ENCODE measurements around the gene CCDC60. TPM values are rescaled to one million over a fixed set of nuclear protein-coding genes. Genes with fewer than 3 reads are reported as not detected.

CCDC60 gene
- total and polyA plus RNA-seq, 2 of the 13 experiments (the other 11 are each of a cell fraction or from before 2014, with no cell fraction given): not detected

- Histone ChIP-seq H3K27me3 (ENCODE audit: control insufficient read depth in 1 of 2, insufficient read depth in 2 of 2, low read length in 2 of 2) (no peaks in the 10 kb centered on the region; a peak in 1 of 5 replicates), H3K4me1 (ENCODE audit: insufficient read depth, low read length) (no peaks in the 10 kb centered on the region), H2AFZ (ENCODE audit: low read length) (no peak overlapping the region), H3K9me3 (ENCODE audit: low read length) (no peaks in the 10 kb centered on the region), H3K4me2 (ENCODE audit: low read depth, low read length) (no peak overlapping the region), H4K20me1 (ENCODE audit: insufficient read depth, low read length) (no peaks in the 10 kb centered on the region), H3K27ac (ENCODE audit: extremely low read length, insufficient read depth, low read length) (no peak overlapping the region), H3K36me3 (replicated peaks in 1 of 2; ENCODE audit: control insufficient read depth in 1 of 2, insufficient read depth in 2 of 2, low read length in 2 of 2) (no peaks in the 10 kb centered on the region), H3K4me3 (replicated peaks in 1 of 3; ENCODE audit: insufficient read depth in 1 of 3, low read depth in 2 of 3, low read length in 3 of 3) (no peak overlapping the region), H3K79me2 (ENCODE audit: insufficient read depth, low read length) (no peaks in the 10 kb centered on the region), H3K9ac (ENCODE audit: insufficient read depth, low read depth, low read length) (no peak overlapping the region)
- CTCF ChIA-PET (ENCODE audit: low intra/inter-chr PET ratio, low total read pairs): no interaction called here
- intact Hi-C loops (cut with micrococcal nuclease; ENCODE audit: unreplicated experiment): no loop called here
- POLR2A ChIA-PET: no interaction called here
- BruUV-seq (replicated peaks): no TSS peak
- no peak for TF ChIP-seq SOX5 (CRISPR knock-in tag; IDR thresholded peaks at IDR 0.05; ENCODE audit: borderline replicate concordance)
- TF ChIP-seq, protein P1, sequence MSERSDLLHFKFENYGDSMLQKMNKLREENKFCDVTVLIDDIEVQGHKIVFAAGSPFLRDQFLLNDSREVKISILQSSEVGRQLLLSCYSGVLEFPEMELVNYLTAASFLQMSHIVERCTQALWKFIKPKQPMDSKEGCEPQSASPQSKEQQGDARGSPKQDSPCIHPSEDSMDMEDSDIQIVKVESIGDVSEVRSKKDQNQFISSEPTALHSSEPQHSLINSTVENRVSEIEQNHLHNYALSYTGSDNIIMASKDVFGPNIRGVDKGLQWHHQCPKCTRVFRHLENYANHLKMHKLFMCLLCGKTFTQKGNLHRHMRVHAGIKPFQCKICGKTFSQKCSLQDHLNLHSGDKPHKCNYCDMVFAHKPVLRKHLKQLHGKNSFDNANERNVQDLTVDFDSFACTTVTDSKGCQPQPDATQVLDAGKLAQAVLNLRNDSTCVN (CRISPR knock-in tag; IDR thresholded peaks at IDR 0.05; ENCODE audit: borderline replicate concordance): no peak
- TF ChIP-seq, protein P2, sequence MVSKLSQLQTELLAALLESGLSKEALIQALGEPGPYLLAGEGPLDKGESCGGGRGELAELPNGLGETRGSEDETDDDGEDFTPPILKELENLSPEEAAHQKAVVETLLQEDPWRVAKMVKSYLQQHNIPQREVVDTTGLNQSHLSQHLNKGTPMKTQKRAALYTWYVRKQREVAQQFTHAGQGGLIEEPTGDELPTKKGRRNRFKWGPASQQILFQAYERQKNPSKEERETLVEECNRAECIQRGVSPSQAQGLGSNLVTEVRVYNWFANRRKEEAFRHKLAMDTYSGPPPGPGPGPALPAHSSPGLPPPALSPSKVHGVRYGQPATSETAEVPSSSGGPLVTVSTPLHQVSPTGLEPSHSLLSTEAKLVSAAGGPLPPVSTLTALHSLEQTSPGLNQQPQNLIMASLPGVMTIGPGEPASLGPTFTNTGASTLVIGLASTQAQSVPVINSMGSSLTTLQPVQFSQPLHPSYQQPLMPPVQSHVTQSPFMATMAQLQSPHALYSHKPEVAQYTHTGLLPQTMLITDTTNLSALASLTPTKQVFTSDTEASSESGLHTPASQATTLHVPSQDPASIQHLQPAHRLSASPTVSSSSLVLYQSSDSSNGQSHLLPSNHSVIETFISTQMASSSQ (IDR thresholded peaks at IDR 0.05; ENCODE audit: low read depth): no peak
- TF ChIP-seq, protein P2 (CRISPR knock-in tag; IDR thresholded peaks at IDR 0.05; ENCODE audit: borderline replicate concordance): no peak
- TF ChIP-seq ZFAT (CRISPR knock-in tag; conservative IDR thresholded peaks at IDR 0.05): no peak
- TF ChIP-seq MTA3 (CRISPR knock-in tag; IDR thresholded peaks at IDR 0.05): no peak
- no peak for TF ChIP-seq ZNF841 (CRISPR knock-in tag; IDR thresholded peaks at IDR 0.05; ENCODE audit: borderline replicate concordance)
- no peak for TF ChIP-seq CHD4 (IDR thresholded peaks at IDR 0.05; ENCODE audit: borderline replicate concordance, low read length)
- TF ChIP-seq SMARCE1 (IDR thresholded peaks at IDR 0.05; ENCODE audit: borderline replicate concordance): no peak
- TF ChIP-seq ZNF234 (CRISPR knock-in tag; conservative IDR thresholded peaks at IDR 0.05): no peak
- TF ChIP-seq YEATS4 (CRISPR knock-in tag; IDR thresholded peaks at IDR 0.05; ENCODE audit: borderline replicate concordance): no peak
- TF ChIP-seq KAT2B (IDR thresholded peaks at IDR 0.05; ENCODE audit: borderline replicate concordance, low read depth, low read length): no peak
- no peak for TF ChIP-seq BRF2 (CRISPR knock-in tag; IDR thresholded peaks at IDR 0.05)
- no peak for TF ChIP-seq PHF20 (CRISPR knock-in tag; IDR thresholded peaks at IDR 0.05)
- no peak for TF ChIP-seq ZFYVE20 (CRISPR knock-in tag; IDR thresholded peaks at IDR 0.05; ENCODE audit: borderline replicate concordance, low read depth)
- TF ChIP-seq, protein P3, sequence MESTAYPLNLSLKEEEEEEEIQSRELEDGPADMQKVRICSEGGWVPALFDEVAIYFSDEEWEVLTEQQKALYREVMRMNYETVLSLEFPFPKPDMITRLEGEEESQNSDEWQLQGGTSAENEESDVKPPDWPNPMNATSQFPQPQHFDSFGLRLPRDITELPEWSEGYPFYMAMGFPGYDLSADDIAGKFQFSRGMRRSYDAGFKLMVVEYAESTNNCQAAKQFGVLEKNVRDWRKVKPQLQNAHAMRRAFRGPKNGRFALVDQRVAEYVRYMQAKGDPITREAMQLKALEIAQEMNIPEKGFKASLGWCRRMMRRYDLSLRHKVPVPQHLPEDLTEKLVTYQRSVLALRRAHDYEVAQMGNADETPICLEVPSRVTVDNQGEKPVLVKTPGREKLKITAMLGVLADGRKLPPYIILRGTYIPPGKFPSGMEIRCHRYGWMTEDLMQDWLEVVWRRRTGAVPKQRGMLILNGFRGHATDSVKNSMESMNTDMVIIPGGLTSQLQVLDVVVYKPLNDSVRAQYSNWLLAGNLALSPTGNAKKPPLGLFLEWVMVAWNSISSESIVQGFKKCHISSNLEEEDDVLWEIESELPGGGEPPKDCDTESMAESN (CRISPR knock-in tag; conservative IDR thresholded peaks at IDR 0.05): no peak
- TF ChIP-seq POGZ (CRISPR knock-in tag; IDR thresholded peaks at IDR 0.05): no peak
- TF ChIP-seq ZNF224 (CRISPR knock-in tag; IDR thresholded peaks at IDR 0.05): no peak
- ATAC-seq (no peak), DNase-seq (ENCODE audit: low spot score) (no peak), FAIRE-seq (no peak)
- in situ Hi-C loops (cut with HindIII; ENCODE audit: extremely low pct_ligation_motif_present, low pct_unique_long_range_greater_than_20kb): loop anchor here (5.0 kb wide), 1 partner anchor 95 kb away; no protein-coding TSS in a partner anchor
- WGBS (ENCODE audit: low lambda C conversion rate): 0% methylated on average over 8 of the region's 8 CpGs
Observed at GRCh38 chr12:119447618-119448017, 113.1 kb downstream of the CCDC60 start.
